ENCODE data around the gene RAE1.
A peak's percentile ranks its signal among the peaks of the same experiment; 100 is the strongest.

The RAE1 gene

GRCh38 chr20:57389695-57390603 is 38.9 kb downstream of the RAE1 start:
- DNase-seq = peak; percentile 59

GRCh38 chr20:57390604-57391438 is 39.8 kb downstream of the RAE1 start, which contains the start of gene RBM38:
Gene RBM38, plus strand, starts transcription at chr20:57391396. Its CDS starts 186 bp downstream, at chr20:57391582.
- peak; percentile 88 for DNase-seq

GRCh38 chr20:57391439-57392301 is 40.6 kb downstream of the RAE1 start:
- DNase-seq = peak; percentile 43

- DNase-seq = peak; percentile 86
Observed at GRCh38 chr20:57392512-57393271, 41.6 kb downstream of the RAE1 start.

- no peak for DNase-seq
Observed at GRCh38 chr20:57393321-57394120, 42.5 kb downstream of the RAE1 start.

GRCh38 chr20:57394121-57395082 is 43.3 kb downstream of the RAE1 start:
- DNase-seq = no peak

GRCh38 chr20:57395111-57395966 is 44.3 kb downstream of the RAE1 start:
- no peak for DNase-seq

- no peak for DNase-seq
Observed at GRCh38 chr20:57396212-57396983, 45.3 kb downstream of the RAE1 start.

- DNase-seq = peak; percentile 28
Observed at GRCh38 chr20:57396984-57397692, 46.1 kb downstream of the RAE1 start.

GRCh38 chr20:57397693-57398108 is 46.6 kb downstream of the RAE1 start:
- peak; percentile 80 for DNase-seq

- peak; percentile 95 for DNase-seq
Observed at GRCh38 chr20:57398231-57398821, 47.3 kb downstream of the RAE1 start.

GRCh38 chr20:57398901-57399535 is 48.0 kb downstream of the RAE1 start:
- DNase-seq = peak; percentile 21

GRCh38 chr20:57399587-57400155 is 48.6 kb downstream of the RAE1 start:
- peak; percentile 37 for DNase-seq

GRCh38 chr20:57400231-57400701 is 49.2 kb downstream of the RAE1 start:
- DNase-seq = peak; percentile 27

GRCh38 chr20:57400821-57401564 is 49.9 kb downstream of the RAE1 start:
- DNase-seq = peak; percentile 33
